Stomach (tissue), 9 donors: ENCODE data around the gene PNPLA5. TPM values are rescaled to one million over a fixed set of nuclear protein-coding genes. Genes with fewer than 3 reads are reported as not detected.

Experiments used
- DNase-seq, 2 donors: peaks; one replicate each; pipeline versions ENCODE4 v3.0.0 to v3.0.0-alpha.2; 2013 to 2019
- H3K27ac ChIP-seq, 5 donors: fragments of 200-600 bp in 4 of 5; sonication (generic) in 4 of 5; one replicate each; pipeline ENCODE4 v1.5.1; 2013 to 2019; ENCODE audit warnings: mild to moderate bottlenecking in 1 of 5, moderate library complexity in 1 of 5
- H3K27me3 ChIP-seq, 3 donors: fragments of 200-600 bp; sonication (generic); one replicate each; pipeline ENCODE4 v1.5.1; 2017 to 2019; ENCODE audit warnings: mixed run types in 1 of 3
- H3K36me3 ChIP-seq, 4 donors: fragments of 200-600 bp; sonication (generic); 1 replicate in 3 of 4; 2 replicates in 1 of 4; pipeline ENCODE4 v1.5.1; 2016 to 2019
- H3K4me1 ChIP-seq, 4 donors: fragments of 200-600 bp; sonication (generic); one replicate each; pipeline ENCODE4 v1.5.1; 2016 to 2019
- H3K4me3 ChIP-seq, 4 donors: fragments of 200-600 bp; sonication (generic) in 3 of 4; one replicate each; pipeline ENCODE4 v1.5.1; 2016 to 2019; ENCODE audit warnings: mild to moderate bottlenecking in 1 of 4
- H3K9me3 ChIP-seq, 4 donors: fragments of 200-600 bp; sonication (generic); one replicate each; pipeline ENCODE4 v1.5.1; 2016 to 2019
- EP300 ChIP-seq: sonication (generic); formaldehyde crosslinking; IDR thresholded peaks from one replicate; pipeline ENCODE4 v1.6.1; 2017; ENCODE audit warnings: antibody characterized with exemption
- POLR2A ChIP-seq, 4 donors: fragments of 450-650 bp; IDR thresholded peaks; one replicate each; pipeline ENCODE4 v1.6.1; 2016; ENCODE audit warnings: antibody characterized with exemption in 4 of 4, control low read depth in 2 of 4, mild to moderate bottlenecking in 1 of 4, moderate library complexity in 1 of 4
- POLR2AphosphoS5 ChIP-seq, 3 donors: sonication (generic); formaldehyde crosslinking; IDR thresholded peaks; one replicate each; pipeline ENCODE4 v1.6.1; 2016; ENCODE audit warnings: antibody characterized with exemption in 3 of 3
- WGBS, 5 donors: extraction: QIAGEN DNeasy Blood & Tissue Kit in 3 of 5; methylation state at CpG; one replicate each; pipeline versions ENCODE4 v1.1.5 to v1.1.7; 2013 to 2018; 5-methylcytosine and 5-hydroxymethylcytosine counted together
- intact Hi-C: fragments of 100-400 bp; cut with DNase I; formaldehyde crosslinking; loops from one replicate; pipeline ENCODE4 v1.15.1; 2023; ENCODE audit warnings: low total_unique reads
- polyA plus RNA-seq, 3 donors: library from polyadenylated mRNA; stranded (reverse); fragments of 200-250 nt; gene quantifications; one replicate each; pipeline ENCODE4 v1.2.3, GENCODE V29; 2013
- total RNA-seq, 5 donors: library from RNA; depleted of rRNA; stranded (reverse); fragments of >200 nt; gene quantifications; one replicate each; pipeline versions ENCODE4 v1.1.0 to v1.2.3, GENCODE V29; 2014 to 2016
- TF ChIP-seq, protein P1 (sequence below), 7 experiments: fragments of 450-650 bp in 4 of 7; fragments of 200-600 bp in 3 of 7; sonication (generic) in 3 of 7; IDR thresholded peaks; one replicate each; pipeline ENCODE4 v1.5.1; 2016 to 2019; ENCODE audit warnings: antibody characterized with exemption in 7 of 7, control low read depth in 2 of 7, mild to moderate bottlenecking in 1 of 7
- donor health status: healthy with polysubstance abuse.
- donor health status: Bipolar disorder and iron deficiency.
- donor health status: healthy.

Gene PNPLA5
- total and polyA plus RNA-seq, 8 donors: not detected

DNA sequence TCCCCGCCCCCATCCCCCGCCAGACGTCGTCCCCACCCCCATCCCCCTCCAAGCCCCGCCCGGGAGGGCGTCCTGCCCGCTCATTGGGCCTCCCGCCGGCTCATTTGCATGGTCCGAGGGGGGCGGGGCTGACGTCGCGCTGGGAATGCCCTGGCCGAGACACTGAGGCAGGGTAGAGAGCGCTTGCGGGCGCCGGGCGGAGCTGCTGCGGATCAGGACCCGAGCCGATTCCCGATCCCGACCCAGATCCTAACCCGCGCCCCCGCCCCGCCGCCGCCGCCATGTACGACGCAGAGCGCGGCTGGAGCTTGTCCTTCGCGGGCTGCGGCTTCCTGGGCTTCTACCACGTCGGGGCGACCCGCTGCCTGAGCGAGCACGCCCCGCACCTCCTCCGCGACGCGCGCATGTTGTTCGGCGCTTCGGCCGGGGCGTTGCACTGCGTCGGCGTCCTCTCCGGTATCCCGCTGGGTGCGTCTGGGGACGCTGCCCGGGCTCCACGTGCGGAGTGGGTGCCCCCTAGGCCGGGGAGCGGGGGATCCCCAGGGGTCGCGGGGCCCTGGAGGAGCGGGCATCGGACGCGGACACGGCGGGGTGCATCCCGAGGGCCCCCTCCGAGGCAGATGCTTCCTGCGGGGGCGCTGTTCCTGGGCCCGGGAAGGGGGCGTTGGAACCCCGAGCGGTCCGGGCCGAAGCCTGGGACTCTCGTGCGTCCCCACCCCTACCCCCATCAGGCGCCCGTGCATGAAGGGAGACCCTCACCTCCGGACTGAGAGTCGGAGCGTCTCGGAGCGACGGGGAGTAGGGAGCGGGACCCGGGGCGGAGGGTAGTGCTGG lies 32.0 kb upstream of the PNPLA5 start, which contains the start of gene PNPLA3:
PNPLA3 (plus strand) TSS at position 175 of the 834 bp plus-strand sequence; CDS start at position 282, 107 bp downstream.
- 1 to 4% (median 2%) methylated on average over 12 to 100 of the region's 100 CpGs for WGBS, 5 donors
- intact Hi-C loops: no loop called here
- no peaks in the 10 kb centered on the region for H3K9me3 ChIP-seq
- H3K36me3 ChIP-seq: no peaks in the 10 kb centered on the region
- TF ChIP-seq, protein P1, sequence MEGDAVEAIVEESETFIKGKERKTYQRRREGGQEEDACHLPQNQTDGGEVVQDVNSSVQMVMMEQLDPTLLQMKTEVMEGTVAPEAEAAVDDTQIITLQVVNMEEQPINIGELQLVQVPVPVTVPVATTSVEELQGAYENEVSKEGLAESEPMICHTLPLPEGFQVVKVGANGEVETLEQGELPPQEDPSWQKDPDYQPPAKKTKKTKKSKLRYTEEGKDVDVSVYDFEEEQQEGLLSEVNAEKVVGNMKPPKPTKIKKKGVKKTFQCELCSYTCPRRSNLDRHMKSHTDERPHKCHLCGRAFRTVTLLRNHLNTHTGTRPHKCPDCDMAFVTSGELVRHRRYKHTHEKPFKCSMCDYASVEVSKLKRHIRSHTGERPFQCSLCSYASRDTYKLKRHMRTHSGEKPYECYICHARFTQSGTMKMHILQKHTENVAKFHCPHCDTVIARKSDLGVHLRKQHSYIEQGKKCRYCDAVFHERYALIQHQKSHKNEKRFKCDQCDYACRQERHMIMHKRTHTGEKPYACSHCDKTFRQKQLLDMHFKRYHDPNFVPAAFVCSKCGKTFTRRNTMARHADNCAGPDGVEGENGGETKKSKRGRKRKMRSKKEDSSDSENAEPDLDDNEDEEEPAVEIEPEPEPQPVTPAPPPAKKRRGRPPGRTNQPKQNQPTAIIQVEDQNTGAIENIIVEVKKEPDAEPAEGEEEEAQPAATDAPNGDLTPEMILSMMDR (IDR thresholded peaks at IDR 0.05): no peak
- TF ChIP-seq EP300 (no peak), POLR2A (IDR thresholded peaks at IDR 0.05) (no peak), POLR2AphosphoS5 (IDR thresholded peaks at IDR 0.05) (peak in 2 of 3 donors; percentile 41 to 68)
- H3K27ac ChIP-seq: peak within 1 kb of the TSS in 4 of 5 donors; percentile 26 to 71 (median 40)
- peaks cover 8 to 31% (median 19%) of the 10 kb centered on the region in 4 donors for H3K4me1 ChIP-seq
- H3K4me3 ChIP-seq: peak within 1 kb of the TSS; percentile 59 to 73 (median 61)
- peaks cover 0 to 72% (median 15%) of the 10 kb centered on the region in 3 donors for H3K27me3 ChIP-seq
- peak; percentile 90 to 96 for DNase-seq

GRCh38 chr22:43923191-43923590 lies 31.4 kb upstream of the PNPLA5 start:
- no peak for DNase-seq
- H3K4me1 ChIP-seq: peaks cover 8 to 31% (median 19%) of the 10 kb centered on the region in 4 donors
- H3K27ac ChIP-seq: peak overlapping the region in 1 of 5 donors; percentile 16
- no peak for TF ChIP-seq POLR2A (IDR thresholded peaks at IDR 0.05)
- TF ChIP-seq, protein P1 (IDR thresholded peaks at IDR 0.05): no peak
- TF ChIP-seq EP300: no peak
- no peak for TF ChIP-seq POLR2AphosphoS5 (IDR thresholded peaks at IDR 0.05)
- no peaks in the 10 kb centered on the region for H3K36me3 ChIP-seq
- peak overlapping the region; percentile 59 to 73 (median 61) for H3K4me3 ChIP-seq
- WGBS, 5 donors: 0 to 7% (median 1%) methylated on average over 13 of the region's 13 CpGs
- peaks cover 0 to 74% (median 15%) of the 10 kb centered on the region in 3 donors for H3K27me3 ChIP-seq
- H3K9me3 ChIP-seq: no peaks in the 10 kb centered on the region
- intact Hi-C loops: no loop called here

DNA sequence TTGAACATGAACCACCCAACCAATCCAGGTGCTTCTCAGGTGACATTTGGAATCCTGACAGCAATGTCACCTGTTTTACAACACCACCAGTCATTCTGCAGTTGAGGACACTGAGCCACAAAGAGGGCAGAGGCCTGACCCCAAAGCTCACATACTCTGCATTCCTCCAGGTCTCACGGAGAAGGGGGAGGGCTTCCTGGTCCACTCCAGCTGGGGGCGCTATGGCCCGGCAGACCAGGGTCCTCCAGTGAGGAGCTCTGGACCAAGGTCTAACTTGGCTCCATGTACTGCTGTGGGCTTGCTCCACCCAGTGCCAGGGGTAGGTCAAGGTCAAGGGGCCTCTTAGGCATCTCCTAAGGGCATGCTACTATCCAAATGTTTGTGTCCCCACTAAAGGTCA lies 30.3 kb upstream of the PNPLA5 start:
- 75 to 89% (median 80%) methylated on average over 3 of the region's 3 CpGs; no CpG with 5 or more reads in 1 of the 5 donors for WGBS, 5 donors
- intact Hi-C loops: no loop called here
- no peaks in the 10 kb centered on the region for H3K36me3 ChIP-seq
- peaks cover 0 to 82% (median 15%) of the 10 kb centered on the region in 3 donors for H3K27me3 ChIP-seq
- H3K9me3 ChIP-seq: no peaks in the 10 kb centered on the region
- H3K4me1 ChIP-seq: peaks cover 8 to 31% (median 19%) of the 10 kb centered on the region in 4 donors
- H3K27ac ChIP-seq: no peak overlapping the region
- no peak overlapping the region for H3K4me3 ChIP-seq
- DNase-seq: no peak
- TF ChIP-seq EP300 (no peak), POLR2A (IDR thresholded peaks at IDR 0.05) (no peak), POLR2AphosphoS5 (IDR thresholded peaks at IDR 0.05) (no peak)
- TF ChIP-seq, protein P1 (IDR thresholded peaks at IDR 0.05): no peak

DNA sequence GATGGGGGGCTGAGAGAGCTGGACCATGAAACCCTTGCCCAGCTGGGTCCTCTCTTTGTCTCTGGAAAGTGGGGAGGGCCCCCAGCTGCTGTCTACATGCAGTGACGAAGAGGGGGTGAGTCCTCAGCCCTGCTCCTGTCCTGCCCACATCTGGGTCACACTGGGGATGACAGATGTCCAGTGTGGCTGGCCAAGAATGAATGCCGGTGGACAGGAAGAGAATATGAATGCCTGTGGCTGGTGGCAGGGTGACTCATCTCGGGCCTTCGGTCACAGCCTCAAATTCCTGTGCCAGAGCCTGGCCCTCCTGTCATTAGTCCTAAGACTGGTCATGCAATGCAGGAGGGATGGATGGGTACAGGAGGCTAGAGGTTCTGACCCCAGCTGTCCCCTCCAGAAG lies 29.6 kb upstream of the PNPLA5 start:
- Histone ChIP-seq H3K27ac (no peak overlapping the region), H3K4me3 (no peak overlapping the region), H3K27me3 (peaks cover 0 to 82% (median 15%) of the 10 kb centered on the region in 3 donors), H3K9me3 (no peaks in the 10 kb centered on the region), H3K4me1 (peaks cover 8 to 31% (median 19%) of the 10 kb centered on the region in 4 donors), H3K36me3 (no peaks in the 10 kb centered on the region)
- intact Hi-C loops: no loop called here
- TF ChIP-seq, protein P1 (IDR thresholded peaks at IDR 0.05): no peak
- TF ChIP-seq EP300: no peak
- no peak for DNase-seq
- WGBS, 5 donors: 39 to 65% (median 52%) methylated on average over 3 to 4 of the region's 4 CpGs
